GM19025 (cell line): ENCODE measurements around the gene TBX3.
"Not testable (repeated sequence)": the region's sequence is repeated elsewhere in the genome, so short reads cannot be mapped to it uniquely, and the experiment has no call there.

Experiments
- ATAC-seq: cut with Tn5 transposase; IDR thresholded peaks from one replicate; pipeline ENCODE4 v1.9.1; 2021; ENCODE audit warnings: mild to moderate bottlenecking, low read depth, moderate library complexity; ENCODE audit not compliant: unreplicated experiment

TBX3 gene

DNA sequence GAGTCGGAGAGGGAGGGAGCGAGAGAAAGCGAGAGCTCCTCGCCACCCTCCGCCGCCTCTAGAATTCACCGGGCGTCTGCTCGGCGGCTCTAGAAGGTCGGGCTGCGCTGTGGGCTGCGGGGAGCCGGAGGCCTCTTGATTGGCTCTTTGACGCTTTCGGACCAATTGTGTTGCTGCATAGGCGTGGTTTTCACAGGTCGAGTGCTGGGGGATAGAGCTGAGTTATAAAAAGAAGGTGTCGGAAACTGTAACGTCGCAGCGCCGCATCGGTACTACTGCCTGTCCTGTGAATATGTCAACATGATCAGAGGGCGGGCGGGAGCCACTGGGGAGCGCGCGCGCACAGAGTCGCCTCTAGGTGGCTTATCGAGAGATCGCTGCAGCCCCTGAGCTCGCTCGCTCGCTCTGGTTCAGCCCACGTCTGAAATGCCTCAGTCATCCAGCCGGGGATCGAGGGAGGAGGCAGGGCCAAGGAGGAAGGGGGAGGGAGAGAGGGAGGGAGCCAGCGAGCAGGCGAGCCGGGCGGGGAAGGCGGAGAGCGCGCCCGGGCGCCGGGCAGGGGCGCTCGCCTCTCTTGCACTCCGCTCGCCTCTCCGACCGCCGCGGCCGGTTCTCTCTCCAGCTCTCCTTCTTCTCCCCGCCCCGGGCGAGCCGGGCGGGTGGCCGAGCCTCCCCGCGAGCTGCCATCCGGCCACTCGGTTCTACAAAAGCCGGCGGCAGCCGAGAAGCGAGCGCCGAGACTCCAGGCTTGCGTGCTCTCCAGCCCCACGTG, at the start of gene TBX3:
Gene TBX3 (minus strand): TSS at position 78 of the 772 bp plus-strand sequence. CDS start 975 bp downstream, outside the sequence.
- ATAC-seq: no peak

DNA sequence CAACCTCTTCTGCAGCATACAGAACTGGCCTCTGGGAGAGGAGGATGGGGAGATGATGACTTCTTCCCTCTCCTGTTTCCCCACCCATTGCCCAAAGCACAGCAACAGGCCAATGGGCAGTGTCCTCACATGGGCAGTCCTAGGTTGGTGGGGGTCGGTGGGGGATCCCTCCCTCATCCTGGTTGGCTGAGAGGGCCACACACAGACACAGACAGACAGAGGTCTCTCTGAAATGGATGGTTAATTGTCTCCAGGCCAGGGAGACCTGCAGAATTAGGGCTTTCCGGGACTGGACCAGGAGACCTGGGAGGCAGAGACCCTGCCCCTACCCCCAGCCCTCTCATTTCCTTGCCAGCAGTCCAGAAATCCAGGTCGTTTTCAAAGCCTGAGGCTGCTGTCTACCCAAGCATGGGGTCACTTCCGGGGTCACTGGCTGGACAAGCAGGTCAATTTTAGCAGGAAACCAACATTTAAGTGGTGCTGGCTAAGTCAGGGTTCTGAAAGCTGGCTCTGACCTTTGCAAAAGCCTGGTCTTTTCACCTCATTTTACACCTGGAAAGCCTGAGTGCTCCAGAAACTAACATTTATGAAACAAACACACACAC, 48.6 kb upstream of the TBX3 start:
- no peak for ATAC-seq

DNA sequence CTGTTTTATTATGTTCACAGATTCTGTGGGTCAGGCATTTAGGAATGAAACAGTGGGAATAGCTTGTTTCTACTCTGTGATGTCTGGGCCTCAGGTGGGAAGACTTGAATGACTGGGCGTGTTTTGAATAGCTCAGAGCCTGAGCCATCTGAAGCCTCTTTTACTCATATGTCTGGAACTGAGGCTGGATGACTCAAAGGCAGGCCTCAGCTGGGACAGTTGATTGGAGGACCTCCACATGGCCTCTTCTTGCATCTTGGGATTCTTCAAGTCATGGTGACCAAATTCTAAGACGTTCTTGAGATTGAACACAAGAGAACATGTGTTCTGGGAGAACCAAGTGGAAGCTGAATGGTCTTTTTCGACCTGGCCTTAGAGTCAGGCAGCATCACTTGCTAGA, 45.8 kb upstream of the TBX3 start:
- ATAC-seq: no peak

DNA sequence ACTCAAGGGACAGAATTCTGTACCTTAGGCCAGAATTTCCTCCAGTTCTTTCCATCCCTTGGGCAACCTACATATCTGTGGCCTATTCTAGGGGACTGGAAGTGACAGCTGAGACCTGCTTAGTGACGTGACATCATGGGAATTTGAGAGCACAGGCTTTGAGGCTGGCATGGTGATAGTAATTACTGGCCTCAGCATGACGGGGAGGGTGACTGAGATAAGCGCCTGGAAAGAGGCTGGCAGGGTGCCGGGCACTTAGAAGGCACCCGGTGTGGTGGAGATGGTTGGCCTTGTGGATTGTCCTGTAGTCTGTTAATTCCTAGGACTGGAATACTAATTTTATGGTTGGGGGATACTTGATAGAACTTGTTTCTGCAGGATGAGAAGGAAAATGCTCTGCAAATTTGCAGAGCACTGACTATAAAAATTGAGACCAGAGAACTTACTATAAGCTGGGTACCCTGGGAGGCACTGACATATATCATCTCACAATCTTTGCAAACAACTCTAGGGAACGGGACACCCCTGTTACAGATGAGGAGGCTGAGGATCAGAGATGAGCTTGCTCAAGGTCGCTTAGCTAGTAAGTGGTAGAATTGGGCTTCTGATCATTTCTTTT, 42.2 kb upstream of the TBX3 start:
- ATAC-seq: no peak

DNA sequence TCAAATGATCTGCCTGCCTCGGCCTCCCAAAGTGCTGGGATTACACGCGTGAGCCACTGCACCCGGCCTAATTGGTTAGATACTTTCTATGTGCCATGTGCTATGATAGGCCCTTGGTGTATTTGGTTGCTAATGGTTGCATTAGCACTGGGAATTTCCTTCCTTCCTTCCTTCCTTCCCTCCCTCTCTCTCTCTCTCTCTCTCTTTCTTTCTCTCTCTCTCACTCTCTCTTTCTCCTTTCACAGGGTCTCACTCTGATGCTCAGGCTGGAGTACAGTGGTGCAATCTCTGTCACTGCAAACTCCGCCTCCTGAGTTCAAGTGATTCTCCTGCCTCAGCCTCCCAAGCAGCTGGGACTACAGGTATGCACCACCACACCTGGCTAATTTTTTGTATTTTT, 38.2 kb upstream of the TBX3 start:
- ATAC-seq: not testable (repeated sequence)

DNA sequence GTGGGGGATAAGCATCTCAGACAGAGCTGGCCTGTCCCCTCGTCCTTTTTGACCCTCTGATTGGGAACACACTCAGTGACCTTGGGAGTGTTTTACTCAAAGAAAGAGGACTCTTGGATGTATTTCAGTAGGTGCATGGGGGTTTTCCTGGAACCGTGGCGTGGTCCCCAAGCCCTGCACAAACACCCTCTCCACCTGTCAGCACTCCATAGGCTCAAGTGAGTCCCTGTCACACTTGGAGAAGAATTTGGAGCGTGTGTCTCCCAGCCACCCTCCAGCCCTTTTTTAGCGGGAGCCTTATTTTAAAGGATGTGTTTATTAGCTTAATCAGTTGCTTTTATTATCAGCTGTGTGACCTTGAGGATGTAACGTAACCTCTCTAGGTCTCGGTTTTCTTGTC, 37.3 kb upstream of the TBX3 start:
- no peak for ATAC-seq

DNA sequence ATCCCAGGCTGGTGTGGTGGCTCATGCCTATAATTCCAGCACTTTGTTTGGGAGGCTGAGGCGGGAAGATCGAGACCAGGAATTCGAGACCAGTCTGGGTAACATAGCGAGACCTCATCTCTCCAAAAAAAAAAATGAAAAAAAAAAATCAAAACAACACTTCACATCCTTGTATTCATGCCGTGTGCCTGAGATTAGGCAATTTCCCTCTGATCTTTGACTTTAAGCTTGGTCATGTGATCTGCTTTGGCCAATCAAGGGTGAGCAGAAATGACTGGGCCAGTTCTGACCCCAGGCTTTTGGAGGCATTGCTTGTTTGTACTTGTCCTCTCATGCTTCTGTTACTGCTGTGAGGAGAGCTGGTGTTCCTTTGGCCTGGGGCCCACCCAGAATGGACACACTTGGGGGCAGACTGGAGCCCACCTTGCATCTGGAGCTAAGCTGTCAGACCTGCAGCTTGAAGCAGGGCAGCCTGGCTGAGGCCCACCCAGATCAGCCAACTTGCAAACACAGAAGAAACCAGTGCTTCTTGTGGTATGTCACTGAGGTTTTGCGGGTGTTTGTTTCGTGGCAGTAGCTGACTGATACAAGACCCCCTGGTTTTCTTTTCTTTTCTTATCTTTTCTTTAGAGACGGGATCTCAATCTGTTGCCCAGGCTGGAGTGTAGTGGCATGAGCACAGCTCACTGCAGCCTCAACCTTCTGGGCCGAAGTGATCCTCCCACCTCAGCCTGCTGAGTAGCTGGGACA, 29.7 kb upstream of the TBX3 start:
- no peak for ATAC-seq

DNA sequence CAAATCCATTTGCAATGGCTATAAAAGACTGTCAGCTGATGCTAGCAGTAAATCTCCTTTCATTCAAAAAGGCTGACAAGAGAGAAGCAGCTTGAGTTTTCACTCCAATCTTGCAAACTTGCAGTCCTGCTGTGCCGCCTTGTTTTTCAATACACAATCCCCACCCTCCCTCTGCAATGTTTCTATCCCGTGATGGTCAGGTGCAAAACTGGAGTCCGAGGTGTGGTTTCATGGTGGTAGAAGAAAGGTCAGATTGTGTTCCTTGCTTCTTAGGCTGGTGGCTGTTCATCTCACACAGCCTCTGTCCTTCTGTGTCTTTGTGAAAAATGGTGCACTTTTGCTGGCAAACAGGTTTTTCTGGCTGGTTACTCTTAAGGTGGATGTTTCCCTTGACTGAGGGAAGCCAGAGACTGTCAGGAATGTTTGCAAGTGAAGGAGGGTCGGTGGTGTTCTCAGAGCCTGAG, 27.7 kb upstream of the TBX3 start:
- ATAC-seq: no peak

DNA sequence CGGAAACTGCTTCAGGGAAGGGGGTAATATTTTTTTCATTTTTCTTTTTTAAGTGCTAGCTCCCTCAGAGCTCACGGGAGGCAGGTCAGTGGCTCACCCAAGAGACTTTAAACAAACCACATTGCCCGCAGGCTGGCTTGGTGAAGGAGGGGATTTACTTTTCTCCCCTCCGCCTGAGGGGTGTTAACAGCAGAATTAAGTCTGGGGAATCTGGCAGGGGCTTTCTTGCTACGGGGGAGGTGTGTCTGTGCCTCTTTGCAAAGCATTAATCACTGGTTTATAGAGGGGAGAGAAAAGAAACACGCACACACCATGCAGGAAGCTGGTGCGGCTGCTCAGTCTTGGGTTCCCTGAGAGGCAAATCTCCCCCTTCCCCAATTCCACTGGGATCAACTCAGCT, 26.2 kb upstream of the TBX3 start:
- ATAC-seq: no peak

DNA sequence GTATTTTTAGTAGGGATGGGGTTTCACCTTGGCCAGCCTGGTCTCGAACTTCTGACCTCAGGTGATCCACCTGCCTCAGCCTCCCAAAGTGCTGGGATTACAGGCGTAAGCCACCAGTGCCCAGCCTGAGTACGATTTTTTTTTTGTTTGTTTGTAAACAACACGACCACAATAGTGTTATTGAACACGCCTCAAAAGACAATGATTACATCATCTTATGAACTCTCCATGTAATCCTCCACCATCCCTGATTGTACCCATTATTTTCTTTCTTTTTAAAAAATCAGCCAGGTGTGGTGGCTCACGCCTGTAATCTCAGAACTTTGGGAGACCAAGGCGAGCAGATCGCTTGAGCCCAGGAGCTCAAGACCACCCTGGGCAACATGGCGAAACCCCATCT, 25.1 kb upstream of the TBX3 start:
- ATAC-seq: no peak

DNA sequence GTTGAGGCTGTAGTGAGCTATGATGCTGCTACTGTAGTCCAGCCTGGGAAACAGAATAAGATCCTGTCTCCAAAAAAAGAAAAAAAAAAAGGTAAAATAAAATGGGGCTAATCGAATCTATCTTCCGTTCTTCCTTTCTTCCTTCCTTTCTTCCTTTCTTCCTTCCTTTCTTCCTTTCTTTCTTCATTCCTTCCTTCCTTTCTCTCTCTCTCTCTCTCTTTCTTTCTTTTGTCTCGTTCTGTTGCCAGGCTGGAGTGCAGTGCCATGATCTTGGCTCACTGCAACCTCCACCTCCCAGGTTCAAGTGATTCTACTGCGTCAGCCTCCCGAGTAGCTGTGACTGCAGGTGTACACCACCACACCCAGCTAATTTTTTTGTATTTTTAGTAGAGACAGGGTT, 24.6 kb upstream of the TBX3 start:
- ATAC-seq: not testable (repeated sequence)

DNA sequence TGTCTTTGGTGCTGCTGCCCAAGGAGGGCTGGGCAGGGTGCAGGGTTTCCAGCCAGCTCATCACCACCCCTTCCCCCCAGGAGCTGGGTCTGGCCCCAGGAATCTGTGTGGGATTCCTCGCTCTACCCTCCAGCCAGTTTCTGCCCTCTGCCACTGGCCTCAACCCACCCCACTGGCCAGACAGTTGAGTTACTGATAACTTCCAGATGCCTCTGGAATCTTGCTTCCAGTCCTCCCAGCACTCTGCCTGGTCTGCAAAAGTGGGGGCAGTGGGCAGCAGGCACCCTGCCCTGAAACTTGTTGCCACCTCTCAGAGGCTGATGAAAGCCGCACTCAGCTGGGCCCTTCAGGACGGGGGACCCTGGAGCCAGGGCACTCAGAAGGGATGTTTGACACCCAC, 20.1 kb upstream of the TBX3 start:
- ATAC-seq: no peak

DNA sequence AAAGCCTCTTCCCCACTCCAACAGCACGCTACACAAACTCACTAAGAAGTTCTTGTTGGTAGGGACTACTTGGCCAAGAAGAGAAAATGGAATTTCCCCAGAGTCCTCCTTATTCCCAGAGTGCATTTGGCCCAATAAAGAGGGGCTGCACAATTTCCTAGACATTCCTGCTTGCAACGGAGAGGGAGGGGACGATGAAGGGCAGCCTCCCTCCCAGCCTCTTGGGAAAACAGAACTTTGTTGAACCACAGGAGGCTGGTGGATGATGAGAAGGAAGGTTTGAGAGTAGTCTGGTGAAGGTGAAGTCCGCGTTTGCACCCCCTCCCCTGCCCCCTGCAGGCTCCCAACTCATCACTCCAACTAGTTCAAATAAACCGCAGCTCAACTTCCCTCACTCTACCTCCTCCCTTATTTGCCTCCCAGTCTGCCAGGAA, 19.1 kb upstream of the TBX3 start:
- no peak for ATAC-seq

DNA sequence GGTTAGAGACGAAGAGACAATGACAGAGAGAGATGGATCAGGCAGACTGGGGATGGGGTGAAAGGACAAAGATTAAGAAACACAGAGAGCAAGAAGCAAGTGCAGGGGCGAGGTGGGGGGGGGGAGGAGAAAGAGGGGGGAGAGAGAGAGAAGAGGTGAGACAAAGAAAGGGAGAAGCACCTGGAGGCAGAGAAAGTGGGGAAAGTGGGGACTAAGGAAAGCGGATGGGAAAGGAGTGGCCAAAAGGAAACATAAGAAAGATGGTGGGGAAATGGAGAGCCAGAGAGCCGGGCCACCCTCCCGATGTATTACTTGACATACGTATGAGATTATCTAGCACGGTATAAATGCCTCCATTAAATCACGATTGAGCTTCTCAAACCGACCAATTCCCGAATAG, 18.5 kb upstream of the TBX3 start:
- no peak for ATAC-seq

DNA sequence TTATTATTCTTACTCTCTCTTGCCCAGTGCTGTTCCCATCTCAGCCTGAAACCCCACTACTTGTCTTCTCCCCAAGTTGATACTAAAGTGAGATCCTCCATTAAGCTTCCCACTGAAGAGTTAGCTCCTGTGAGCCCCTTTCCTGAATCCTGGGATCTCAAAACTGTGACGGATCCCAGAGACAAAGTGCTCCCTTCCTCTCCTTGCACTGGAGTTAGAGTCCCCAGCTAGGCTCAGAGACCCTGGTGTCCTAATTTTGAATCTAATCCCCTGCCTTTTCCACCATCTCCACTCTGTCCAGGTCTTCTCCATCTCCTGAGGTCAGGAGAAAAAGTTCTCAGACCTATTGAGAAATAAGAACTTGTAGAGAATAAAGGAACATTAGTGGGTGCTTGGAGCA, 17.6 kb upstream of the TBX3 start:
- no peak for ATAC-seq

DNA sequence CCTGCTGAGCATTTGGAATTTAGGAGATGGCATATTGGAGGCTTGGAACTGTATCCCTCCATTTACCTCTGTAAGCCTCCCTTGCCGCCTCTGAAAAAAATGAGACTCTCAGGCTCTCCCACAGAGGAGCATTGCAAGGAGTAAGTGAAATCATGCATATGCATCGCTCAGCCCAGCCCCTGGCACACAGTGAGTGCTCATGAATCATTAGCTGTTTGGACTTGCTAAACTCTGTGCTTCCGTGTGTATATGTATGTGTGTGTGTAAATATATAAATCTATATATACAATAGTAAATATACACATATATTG, 17.1 kb upstream of the TBX3 start:
- ATAC-seq: no peak

DNA sequence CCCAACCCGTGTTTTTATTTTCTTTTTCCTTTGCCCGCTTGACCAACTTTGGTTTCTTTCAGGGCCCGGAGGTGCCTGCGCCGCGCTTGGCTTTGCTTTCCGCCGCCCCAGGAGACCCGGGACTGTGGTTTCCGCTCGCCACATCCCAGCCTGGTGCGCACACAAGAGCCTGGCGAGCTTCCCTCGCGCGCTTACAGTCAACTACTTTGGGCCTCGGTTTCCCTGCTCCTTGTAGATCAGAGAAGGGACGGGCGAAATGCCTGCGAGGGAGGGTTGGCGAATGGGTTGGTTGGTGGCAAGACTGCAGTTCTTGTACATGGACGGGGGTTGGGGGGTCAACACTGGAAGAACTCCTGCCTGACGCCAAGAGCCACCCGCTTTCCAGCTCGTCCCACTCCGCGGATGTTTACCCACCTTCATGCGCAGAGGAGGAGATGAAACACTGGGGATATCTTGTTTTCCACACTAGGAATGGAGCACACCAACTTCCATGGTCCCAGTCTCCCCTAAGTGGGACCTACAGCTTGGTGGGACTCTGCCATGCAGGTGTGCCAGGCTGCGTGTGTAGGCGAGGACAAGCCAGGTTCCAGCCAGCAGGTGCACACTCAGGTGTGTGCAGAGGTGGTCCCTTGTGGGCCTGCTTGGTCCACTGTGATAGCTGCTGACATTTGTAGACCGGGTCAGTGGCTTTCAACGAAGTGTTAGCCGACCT, 16.6 kb upstream of the TBX3 start:
- ATAC-seq: no peak

DNA sequence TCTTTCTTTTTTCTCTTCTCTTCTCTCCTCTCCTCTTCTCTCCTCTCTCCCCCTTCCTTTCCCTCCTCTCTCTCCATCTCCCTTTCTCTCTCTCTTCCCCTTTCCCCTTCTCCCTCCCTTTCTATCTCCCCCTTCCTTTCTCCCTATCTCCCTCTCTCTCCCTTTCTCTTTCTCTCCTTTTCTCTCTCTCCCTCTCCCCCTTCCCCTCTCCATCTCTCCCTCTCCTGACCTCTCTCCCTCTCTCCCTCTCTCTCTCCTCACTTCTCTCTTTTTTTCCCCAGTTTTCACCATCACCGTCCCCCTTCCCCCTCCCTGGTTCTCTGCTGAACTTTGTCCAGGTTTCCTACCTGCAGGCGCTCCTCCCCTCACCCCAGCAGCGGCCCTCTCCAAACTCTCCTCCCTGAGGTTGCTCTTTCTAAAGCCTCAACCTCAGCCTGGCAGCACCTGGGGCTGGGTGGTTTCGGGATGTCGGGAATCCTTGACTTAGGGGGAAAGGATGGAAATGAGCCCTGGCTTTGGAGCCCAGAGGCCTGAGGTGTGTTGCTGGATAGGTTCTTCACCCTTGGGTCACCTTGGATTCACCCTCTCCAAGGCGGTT, 14.7 kb upstream of the TBX3 start:
- no peak for ATAC-seq

DNA sequence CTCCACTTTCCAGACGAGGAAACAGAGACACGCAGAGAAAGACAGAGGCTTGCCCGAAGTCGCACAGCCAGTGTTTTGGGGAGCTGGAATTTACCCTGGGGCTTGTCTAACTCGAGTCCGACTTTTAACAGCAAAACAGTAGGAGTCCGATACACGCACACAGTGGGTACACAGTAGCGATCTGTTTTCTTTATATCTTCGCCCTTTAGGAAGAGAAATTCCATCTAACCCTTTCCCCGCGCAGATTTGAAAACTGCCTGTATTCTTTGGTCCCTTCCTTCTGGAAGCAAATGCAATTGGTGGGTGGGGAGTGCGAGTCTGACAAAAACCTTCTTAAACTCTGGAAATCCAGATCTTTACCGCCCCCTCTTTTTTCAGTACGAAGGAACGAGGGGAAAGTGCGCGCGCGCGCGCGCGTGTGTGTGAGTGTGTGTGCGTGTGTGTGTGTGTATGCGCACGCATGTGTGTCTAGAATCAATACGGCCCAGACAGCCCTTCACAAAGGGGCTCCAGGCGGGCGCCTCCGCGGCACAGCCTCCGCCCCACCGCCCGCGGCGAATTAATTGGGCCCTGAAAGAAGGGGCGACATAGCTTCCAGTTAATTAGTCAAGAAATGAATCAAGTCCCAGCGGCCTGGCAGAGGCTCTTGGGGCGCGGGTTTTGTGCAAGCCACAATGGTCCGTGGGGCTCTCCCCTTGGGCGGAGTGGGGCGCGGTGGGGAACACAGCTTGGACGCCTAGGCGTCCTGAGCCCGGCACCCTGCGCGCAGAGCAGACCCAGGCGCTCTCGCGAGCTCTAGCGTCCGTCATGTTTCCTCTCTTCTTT, 14.0 kb upstream of the TBX3 start:
- ATAC-seq: no peak
